ENCODE data around the gene KRT74.
A peak's percentile ranks its signal among the peaks of the same experiment; 100 is the strongest.

Gene KRT74

GRCh38 chr12:52573743-52574142, at the start of gene KRT74:
Gene KRT74 (minus strand): TSS chr12:52573843. CDS start chr12:52573777, 66 bp downstream.
- no peak for DNase-seq

- no peak for DNase-seq
These were observed 48.7 kb upstream of the KRT74 start for GRCh38 chr12:52622349-52622748.

- no peak for DNase-seq
These were observed 45.2 kb upstream of the KRT74 start for GRCh38 chr12:52618866-52619265.

- no peak for DNase-seq
These were observed 44.6 kb upstream of the KRT74 start, which contains the start of gene KRT73 for GRCh38 chr12:52618216-52618615. Gene KRT73 (minus strand): TSS chr12:52618559. CDS start chr12:52618524, 35 bp downstream.

- DNase-seq, result no peak
These were observed 43.8 kb upstream of the KRT74 start for GRCh38 chr12:52617403-52617785.

- no peak for DNase-seq
These were observed 43.2 kb upstream of the KRT74 start for GRCh38 chr12:52616680-52617402.

- no peak for DNase-seq
These were observed 42.3 kb upstream of the KRT74 start for GRCh38 chr12:52615912-52616311.

GRCh38 chr12:52615208-52615868, 41.7 kb upstream of the KRT74 start:
- DNase-seq, result peak in 1 of 2 experiments; percentile 49

- DNase-seq, result no peak
These were observed 41.0 kb upstream of the KRT74 start for GRCh38 chr12:52614381-52615207.

GRCh38 chr12:52613384-52614030, 39.9 kb upstream of the KRT74 start:
- DNase-seq, result no peak

- DNase-seq, result no peak
These were observed 39.1 kb upstream of the KRT74 start for GRCh38 chr12:52612431-52613383.

- DNase-seq, result no peak
These were observed 37.4 kb upstream of the KRT74 start for GRCh38 chr12:52611080-52611468.

GRCh38 chr12:52608826-52609630, 35.4 kb upstream of the KRT74 start:
- no peak for DNase-seq

- DNase-seq, result no peak
These were observed 34.5 kb upstream of the KRT74 start for GRCh38 chr12:52608161-52608560.

GRCh38 chr12:52607314-52607713, 33.7 kb upstream of the KRT74 start:
- DNase-seq, result no peak

- no peak for DNase-seq
These were observed 33.1 kb upstream of the KRT74 start for GRCh38 chr12:52606581-52607218.

GRCh38 chr12:52606096-52606495, 32.5 kb upstream of the KRT74 start:
- DNase-seq, result no peak

GRCh38 chr12:52605542-52605941, 31.9 kb upstream of the KRT74 start:
- DNase-seq, result no peak

GRCh38 chr12:52604859-52605258, 31.2 kb upstream of the KRT74 start:
- DNase-seq, result no peak

GRCh38 chr12:52603314-52603713, 29.7 kb upstream of the KRT74 start:
- peak in 1 of 2 experiments; percentile 61 for DNase-seq

Data from stimulated activated CD4-positive, alpha-beta T cell treated with anti-CD3 and anti-CD28 coated beads, Interleukin-4, amount 100 ng/mL, for 4 hours (primary cell).